HepG2 (cell line): Measurements from ENCODE around the gene CSTF1. TPM values are rescaled to one million over a fixed set of nuclear protein-coding genes. Genes with fewer than 3 reads are reported as not detected.

Experiments used
- ATAC-seq: fragments of 200-7000 bp; cut with Tn5 transposase; 3 replicates; pipeline ENCODE4 v1.9.1; 2020; ENCODE audit warnings: mild to moderate bottlenecking, moderate library complexity
- BruUV-seq: library from RNA; stranded (reverse); fragments of 400-500 nt; replicated peaks from 2 replicates; lab custom pipeline; 2021; lab: Mats Ljungman, UMichigan
- CTCF ChIA-PET: fragments of 300-600 bp; formaldehyde crosslinking; extraction: SDS; loops from one replicate; lab custom pipeline; 2021; ENCODE audit warnings: low total read pairs, inconsistent platforms, low intra/inter-chr PET ratio; lab: Yijun Ruan, JAX
- POLR2A ChIA-PET: fragments of 350-600 bp; sonication (Branson Sonifier 250); formaldehyde crosslinking; loops from one replicate; lab custom pipeline; 2020; ENCODE audit warnings: antibody characterized with exemption, inconsistent platforms; lab: Yijun Ruan, JAX
- DNase-seq: peaks from one replicate; pipeline ENCODE4 v3.0.0-alpha.2; 2015; ENCODE audit warnings: low spot score
- FAIRE-seq: peaks from 3 replicates; lab custom pipeline; 2011; peaks lifted over from hg19 to GRCh38; lab: Jason Lieb, UNC
- H2AFZ ChIP-seq: one replicate; pipeline ENCODE4 v1.6.1; 2011; ENCODE audit warnings: low read length, inconsistent platforms
- H3K27ac ChIP-seq: fragments of 300-600 bp; 3 replicates; pipeline ENCODE4 v1.8.0; 2011; ENCODE audit warnings: mixed run types, mild to moderate bottlenecking, mixed read lengths, low read length, inconsistent platforms; ENCODE audit not compliant: insufficient read depth; ENCODE audit errors: extremely low read length
- H3K27me3 ChIP-seq, 2 experiments: fragments of 200-600 bp in 1 of 2; 2 replicates in 1 of 2; 3 replicates in 1 of 2; pipeline versions ENCODE4 v1.6.0 to v1.8.0; 2011; ENCODE audit warnings: low read length in 2 of 2, mild to moderate bottlenecking in 2 of 2, moderate library complexity in 2 of 2, inconsistent platforms in 1 of 2; ENCODE audit not compliant: insufficient read depth in 2 of 2, control insufficient read depth in 1 of 2
- H3K36me3 ChIP-seq, 2 experiments: fragments of 200-600 bp in 1 of 2; replicated peaks in 1 of 2; 2 replicates in 1 of 2; 3 replicates in 1 of 2; pipeline versions ENCODE4 v1.5.1 to v1.8.0; 2011; ENCODE audit warnings: low read length in 2 of 2, inconsistent platforms in 1 of 2; ENCODE audit not compliant: insufficient read depth in 2 of 2, control insufficient read depth in 1 of 2
- H3K4me1 ChIP-seq: 2 replicates; pipeline ENCODE4 v1.5.1; 2012; ENCODE audit warnings: low read length, inconsistent platforms; ENCODE audit not compliant: insufficient read depth
- H3K4me2 ChIP-seq: 2 replicates; pipeline ENCODE4 v1.6.0; 2011; ENCODE audit warnings: low read depth, low read length, inconsistent platforms
- H3K4me3 ChIP-seq, 3 experiments: fragments of 200-600 bp in 1 of 3; sonication (generic), shearing (Covaris generic) in 1 of 3; replicated peaks in 1 of 3; 2 replicates each; pipeline ENCODE4 v1.5.1; 2011 to 2016; ENCODE audit warnings: low read length in 3 of 3, inconsistent platforms in 2 of 3, low read depth in 2 of 3, mild to moderate bottlenecking in 2 of 3, control low read depth in 1 of 3, mixed read lengths in 1 of 3; ENCODE audit not compliant: insufficient read depth in 1 of 3
- H3K79me2 ChIP-seq: one replicate; pipeline ENCODE4 v1.6.1; 2011; ENCODE audit warnings: low read length, inconsistent platforms; ENCODE audit not compliant: insufficient read depth
- H3K9ac ChIP-seq: 2 replicates; pipeline ENCODE4 v1.6.0; 2011; ENCODE audit warnings: mild to moderate bottlenecking, low read depth, low read length, inconsistent platforms; ENCODE audit not compliant: insufficient read depth
- H3K9me3 ChIP-seq: 2 replicates; pipeline ENCODE4 v1.5.1; 2012; ENCODE audit warnings: mild to moderate bottlenecking, low read length
- H4K20me1 ChIP-seq: 2 replicates; pipeline ENCODE4 v1.6.0; 2011; ENCODE audit warnings: inconsistent platforms, mild to moderate bottlenecking, low read length, moderate library complexity; ENCODE audit not compliant: insufficient read depth
- ATF4 ChIP-seq, 2 experiments: fragments of 450-650 bp in 1 of 2; sonication (generic) in 1 of 2; formaldehyde crosslinking; IDR thresholded peaks; 2 replicates each; pipeline versions ENCODE4 v1.5.0 to v1.8.0; 2020 to 2022; ENCODE audit warnings: mild to moderate bottlenecking in 1 of 2, missing genetic modification reagents in 1 of 2
- ATM ChIP-seq: fragments of 450-650 bp; IDR thresholded peaks from 2 replicates; pipeline ENCODE4 v1.7.1; 2017; ENCODE audit warnings: mild to moderate bottlenecking, borderline replicate concordance
- CSRNP1 ChIP-seq: sonication (generic); formaldehyde crosslinking; IDR thresholded peaks from 2 replicates; pipeline ENCODE4 v1.8.1; 2023; ENCODE audit warnings: mild to moderate bottlenecking, missing genetic modification reagents
- DMTF1 ChIP-seq: sonication (generic); formaldehyde crosslinking; IDR thresholded peaks from 2 replicates; pipeline ENCODE4 v1.4.0; 2020; ENCODE audit warnings: mild to moderate bottlenecking, missing genetic modification reagents
- FOXP1 ChIP-seq, 2 experiments: fragments of 450-650 bp in 1 of 2; IDR thresholded peaks; 2 replicates each; pipeline ENCODE4 v1.6.1; 2017 to 2018; ENCODE audit warnings: antibody characterized with exemption in 1 of 2
- GLI4 ChIP-seq: sonication (generic); formaldehyde crosslinking; IDR thresholded peaks from 2 replicates; pipeline ENCODE4 v1.5.1; 2020; ENCODE audit warnings: missing genetic modification reagents, mild to moderate bottlenecking, moderate library complexity, borderline replicate concordance
- NFKBIZ ChIP-seq: IDR thresholded peaks from 2 replicates; pipeline ENCODE4 v1.6.1; 2018; ENCODE audit warnings: missing genetic modification reagents, missing compliant biosample characterization
- PITX1 ChIP-seq: sonication (generic); formaldehyde crosslinking; IDR thresholded peaks from 2 replicates; pipeline ENCODE4 v1.5.1; 2020; ENCODE audit warnings: mild to moderate bottlenecking, missing genetic modification reagents
- REPIN1 ChIP-seq: sonication (generic); formaldehyde crosslinking; IDR thresholded peaks from 2 replicates; pipeline ENCODE4 v1.8.0; 2022; ENCODE audit warnings: missing genetic modification reagents, low read depth, mild to moderate bottlenecking, borderline replicate concordance
- SP4 ChIP-seq: sonication (generic); formaldehyde crosslinking; IDR thresholded peaks from 2 replicates; pipeline ENCODE4 v1.8.1; 2023; ENCODE audit warnings: mild to moderate bottlenecking, missing genetic modification reagents
- TFE3 ChIP-seq: IDR thresholded peaks from 2 replicates; pipeline ENCODE4 v1.6.1; 2016
- ZNF660 ChIP-seq: sonication (generic); formaldehyde crosslinking; IDR thresholded peaks from 2 replicates; pipeline ENCODE4 v1.5.1; 2020; ENCODE audit warnings: mild to moderate bottlenecking, low read depth, missing genetic modification reagents, borderline replicate concordance
- ZNF75D ChIP-seq: sonication (generic); formaldehyde crosslinking; IDR thresholded peaks from 2 replicates; pipeline ENCODE4 v1.8.1; 2023; ENCODE audit warnings: missing genetic modification reagents, mild to moderate bottlenecking, borderline replicate concordance
- ZNF816 ChIP-seq: sonication (generic); formaldehyde crosslinking; IDR thresholded peaks from 2 replicates; pipeline ENCODE4 v1.8.0; 2022; ENCODE audit warnings: missing genetic modification reagents, mild to moderate bottlenecking, borderline replicate concordance
- ZNF850 ChIP-seq: sonication (generic); formaldehyde crosslinking; conservative IDR thresholded peaks from 2 replicates; pipeline ENCODE4 v1.9.0; 2021; ENCODE audit warnings: mild to moderate bottlenecking, missing genetic modification reagents
- ZNF878 ChIP-seq: sonication (generic); formaldehyde crosslinking; IDR thresholded peaks from 2 replicates; pipeline ENCODE4 v1.8.1; 2023; ENCODE audit warnings: mild to moderate bottlenecking, missing genetic modification reagents, moderate library complexity
- WGBS: methylation state at CpG from one replicate; pipeline ENCODE4 v1.1.6; 2017; ENCODE audit warnings: low lambda C conversion rate; 5-methylcytosine and 5-hydroxymethylcytosine counted together
- in situ Hi-C: cut with HindIII; loops from 2 replicates; pipeline ENCODE4 v1.10.0; 2017; ENCODE audit warnings: low pct_unique_long_range_greater_than_20kb; ENCODE audit not compliant: extremely low pct_ligation_motif_present
- intact Hi-C: fragments of 100-400 bp; cut with micrococcal nuclease; formaldehyde crosslinking; loops from one replicate; pipeline ENCODE4 v1.10.0; 2022; ENCODE audit not compliant: unreplicated experiment
- polyA plus RNA-seq, 8 experiments: library from polyadenylated mRNA; depleted of rRNA in 3 of 8; stranded (reverse) in 7 of 8; unstranded in 1 of 8; fragments of >200 nt; fragmentation: Illumina TruSeq in 4 of 8; extraction: Trizol in 4 of 8; gene quantifications; 2 replicates each; pipeline versions ENCODE4 v1.2.1 to v1.2.3, GENCODE V29; 2011 to 2016; ENCODE audit warnings: low read depth in 4 of 8, missing spikeins in 1 of 8, mixed read lengths in 1 of 8; ENCODE audit not compliant: insufficient read depth in 1 of 8
- total RNA-seq, 5 experiments: library from RNA; depleted of rRNA; stranded (reverse); fragments of >200 nt; fragmentation: Illumina TruSeq; extraction: Trizol; gene quantifications; 2 replicates each; pipeline ENCODE4 v1.2.3, GENCODE V29; 2016; ENCODE audit warnings: low read depth in 1 of 5

Gene CSTF1
- total and polyA plus RNA-seq, 2 of the 13 experiments (the other 11 are each of a cell fraction or from before 2014, with no cell fraction given) = 70.9 to 100 TPM

- TF ChIP-seq SP4 (no peak), GLI4 (CRISPR knock-in tag) (no peak)
- TF ChIP-seq, all 625 proteins: peak for 0
These were observed 45.8 kb downstream of the CSTF1 start (continued) for GRCh38 chr20:56438284-56438683.

- no peak overlapping the region for H3K4me2 ChIP-seq
- ATAC-seq = no peak
- in situ Hi-C loops = no loop called here
- TF ChIP-seq NFKBIZ (CRISPR knock-in tag) = no peak
- no peak for TF ChIP-seq PITX1 (CRISPR knock-in tag)
- TF ChIP-seq CSRNP1 (CRISPR knock-in tag) = no peak
- no peak for TF ChIP-seq ZNF850 (CRISPR knock-in tag)
- no peak for TF ChIP-seq ZNF878
- no peak for TF ChIP-seq ATM
- no peak for TF ChIP-seq ZNF75D
- no peak for TF ChIP-seq FOXP1 (IDR thresholded peaks at IDR 0.05)
- no peak for TF ChIP-seq FOXP1 (CRISPR knock-in tag; IDR thresholded peaks at IDR 0.05)
- TF ChIP-seq TFE3 = no peak
- TF ChIP-seq ATF4 (CRISPR knock-in tag; IDR thresholded peaks at IDR 0.05) = no peak
- TF ChIP-seq REPIN1 = no peak
- no peak for TF ChIP-seq ZNF816 (CRISPR knock-in tag)
- TF ChIP-seq ZNF660 (CRISPR knock-in tag) = no peak
- TF ChIP-seq DMTF1 = no peak
These were observed 47.4 kb downstream of the CSTF1 start for GRCh38 chr20:56439771-56440291.

More at GRCh38 chr20:56439771-56440291, 47.4 kb downstream of the CSTF1 start:
- intact Hi-C loops = no loop called here
- no TSS peak for BruUV-seq
- WGBS = 46% methylated on average over 5 of the region's 5 CpGs
- H3K4me3 ChIP-seq = no peak overlapping the region
- no peak overlapping the region for H3K27ac ChIP-seq
- peaks cover 9% of the 10 kb centered on the region for H3K4me1 ChIP-seq
- H4K20me1 ChIP-seq = no peaks in the 10 kb centered on the region
- ChIA-PET POLR2A (no interaction called here), CTCF (no interaction called here)
- H2AFZ ChIP-seq = no peak overlapping the region
- DNase-seq (no peak), FAIRE-seq (no peak)
- no peak overlapping the region for H3K9ac ChIP-seq
- no peaks in the 10 kb centered on the region for H3K9me3 ChIP-seq
- no peaks in the 10 kb centered on the region for H3K36me3 ChIP-seq
- H3K27me3 ChIP-seq = peaks cover 0 to 2% of the 10 kb centered on the region in 2 experiments; a peak in 1 of 5 replicates
- no peaks in the 10 kb centered on the region for H3K79me2 ChIP-seq
